Stimulated activated CD8-positive, alpha-beta memory T cell treated with anti-CD3 and anti-CD28 coated beads, Interleukin-7, amount 100 ng/mL, for 48 hours (primary cell): Measurements from ENCODE around the gene KMT2E.

ENCODE experiments used
- DNase-seq, 2 donors: peaks; one replicate each; pipeline ENCODE4 v3.0.0-alpha.2; 2020; ENCODE audit warnings: low read depth in 1 of 2; ENCODE audit errors: extremely low read depth in 1 of 2

Gene KMT2E

DNA sequence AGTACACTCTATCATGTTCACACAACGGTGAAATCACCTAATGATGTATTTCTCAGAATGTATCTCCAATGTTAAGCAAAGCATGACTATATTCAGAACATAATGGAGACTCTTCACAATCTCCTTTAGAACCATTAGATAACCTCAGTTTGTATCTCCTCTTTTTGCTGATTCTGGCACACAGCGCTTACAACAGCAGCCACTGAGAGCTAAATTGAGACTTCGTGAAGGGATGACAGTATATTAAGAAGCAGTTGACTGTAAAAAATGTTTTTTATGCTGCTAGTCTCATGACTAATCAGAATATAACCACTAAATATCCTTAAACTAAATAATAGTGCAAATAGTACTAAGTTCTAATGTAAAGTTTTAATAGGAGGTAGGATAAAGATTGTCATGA, 46.9 kb downstream of the KMT2E start:
- no peak for DNase-seq

DNA sequence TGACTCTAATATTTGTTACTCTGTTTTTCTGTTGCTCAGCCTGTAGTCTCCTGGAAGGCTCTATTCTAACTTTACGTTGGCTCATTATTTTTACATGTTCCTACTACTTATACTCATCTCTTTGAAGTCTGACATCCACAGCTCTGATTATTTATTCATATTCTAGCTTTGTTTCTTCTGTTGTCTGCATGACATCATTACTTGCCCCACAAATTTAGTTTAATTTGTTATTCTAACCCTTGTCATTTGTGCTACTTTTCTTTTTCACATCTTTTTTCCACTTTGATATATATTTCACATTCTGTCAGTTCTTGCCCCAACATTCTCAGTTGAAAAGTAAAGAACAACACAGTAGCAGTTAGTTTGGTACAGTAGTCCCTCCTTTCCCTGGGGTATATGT, 51.1 kb downstream of the KMT2E start:
- DNase-seq = no peak

- no peak for DNase-seq
Measured at GRCh38 chr7:105067691-105068090, 53.7 kb downstream of the KMT2E start.

GRCh38 chr7:105068886-105069285, 54.9 kb downstream of the KMT2E start:
- DNase-seq = no peak

DNA sequence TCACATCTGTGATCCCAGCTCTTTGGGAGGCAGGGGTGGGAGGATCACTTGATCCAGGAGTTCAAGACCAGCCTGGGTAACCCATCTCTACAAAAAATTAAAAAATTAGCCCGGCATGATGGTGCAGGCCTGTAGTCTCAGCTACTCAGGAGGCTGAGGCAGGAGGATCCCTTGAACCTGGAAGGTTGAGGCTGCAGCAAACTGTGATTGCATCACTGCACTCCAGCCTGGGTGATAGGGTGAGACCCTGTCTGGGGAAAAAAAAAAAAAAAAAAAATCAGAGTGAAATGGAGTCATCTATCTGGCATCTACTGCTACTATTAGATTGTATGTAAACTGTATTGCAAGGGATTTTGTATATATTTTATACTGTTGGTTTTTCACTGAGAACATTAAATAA, 59.1 kb downstream of the KMT2E start:
- DNase-seq = no peak

DNA sequence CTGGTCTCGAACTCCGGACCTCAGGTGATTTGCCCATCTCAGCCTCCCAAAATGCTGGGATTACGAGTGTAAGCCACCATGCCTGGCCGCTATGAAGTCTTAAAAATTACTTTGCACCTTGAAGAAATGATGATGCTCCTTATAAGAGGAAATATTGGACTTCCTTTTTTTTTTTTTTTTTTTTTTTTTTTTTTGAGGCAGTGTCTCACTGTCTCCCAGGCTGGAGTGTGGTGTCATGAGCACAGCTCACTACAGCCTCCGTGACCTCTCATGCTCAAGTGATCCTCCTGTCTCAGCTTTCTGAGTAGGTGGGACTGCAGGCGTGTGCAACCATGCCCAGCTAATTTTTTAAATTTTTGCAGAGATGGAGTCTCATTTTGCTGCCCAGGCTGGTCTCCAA, 65.3 kb downstream of the KMT2E start:
- no peak for DNase-seq

GRCh38 chr7:105084581-105084980, 70.6 kb downstream of the KMT2E start:
- DNase-seq = no peak

DNA sequence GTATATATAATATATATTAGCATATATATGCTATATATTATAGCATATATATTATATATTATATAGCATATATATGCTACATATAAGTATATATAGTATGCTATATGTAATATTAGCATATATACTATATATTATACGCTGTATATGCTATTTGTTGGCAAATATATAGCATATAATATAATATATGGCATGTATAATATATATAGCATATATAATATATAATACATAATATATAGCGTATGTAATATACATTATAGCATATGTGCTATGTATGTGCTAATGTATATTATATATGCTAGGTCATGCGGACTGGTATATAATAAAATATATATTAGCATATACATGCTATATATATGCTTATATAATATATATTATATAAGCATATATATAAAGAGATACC, 72.8 kb downstream of the KMT2E start:
- no peak for DNase-seq

- no peak for DNase-seq
Measured at GRCh38 chr7:105087981-105088380, 74.0 kb downstream of the KMT2E start.

GRCh38 chr7:105088456-105088855, 74.5 kb downstream of the KMT2E start:
- no peak for DNase-seq

DNA sequence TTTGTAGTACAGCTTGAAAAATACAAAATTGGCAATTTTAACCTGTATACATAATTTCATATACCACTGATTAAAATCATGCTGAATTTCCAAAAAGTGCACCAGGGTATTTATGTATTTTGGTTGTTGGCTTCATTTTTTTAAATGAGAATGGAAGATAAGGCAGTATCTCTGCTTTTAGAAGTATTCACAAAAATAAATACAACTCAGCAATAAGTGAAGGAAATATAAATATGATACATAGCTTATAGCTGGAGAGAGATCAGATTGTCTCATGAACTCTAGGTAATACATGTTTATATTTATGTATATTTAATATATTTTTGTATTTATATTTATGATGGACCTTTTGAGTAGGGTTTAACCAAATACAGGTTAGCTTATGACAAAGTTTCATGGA, 81.0 kb downstream of the KMT2E start:
- DNase-seq = no peak

DNA sequence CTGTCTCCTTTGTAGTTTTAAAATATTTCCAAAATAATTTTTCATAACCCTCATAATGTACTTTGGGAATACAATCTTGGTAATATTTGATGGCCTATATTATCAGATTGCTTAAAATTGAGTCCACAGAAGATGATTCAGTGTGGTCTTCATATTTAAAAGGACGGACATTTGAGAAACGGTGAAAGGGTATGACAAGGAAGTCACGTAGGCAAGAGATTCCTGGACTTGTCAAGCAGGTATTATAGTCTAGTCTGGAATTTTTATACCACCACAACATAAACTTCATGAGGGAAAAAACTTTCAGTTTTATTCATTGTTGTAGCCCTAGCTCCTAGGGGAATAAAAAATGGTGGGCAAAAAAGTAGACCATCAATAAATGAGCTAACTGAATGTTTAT, 82.3 kb downstream of the KMT2E start:
- no peak for DNase-seq

DNA sequence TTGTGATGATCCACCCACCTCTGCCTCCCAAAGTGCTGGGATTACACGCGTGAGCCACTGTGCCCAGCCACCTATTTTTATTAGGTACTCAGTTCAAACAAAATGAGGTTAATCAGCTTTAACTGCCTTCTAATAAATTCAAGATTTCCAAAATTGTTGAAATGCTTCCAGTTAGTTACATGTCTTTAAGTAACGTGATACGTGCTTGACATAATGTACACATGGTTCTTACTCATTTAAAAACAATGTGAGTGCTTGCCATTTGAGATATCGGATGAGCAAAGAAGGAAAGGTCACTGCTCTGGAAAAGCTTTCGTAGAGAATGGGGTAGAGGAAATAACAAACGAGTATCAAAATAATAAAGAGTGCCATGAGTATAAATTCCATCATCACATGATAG, 83.6 kb downstream of the KMT2E start:
- no peak for DNase-seq

DNA sequence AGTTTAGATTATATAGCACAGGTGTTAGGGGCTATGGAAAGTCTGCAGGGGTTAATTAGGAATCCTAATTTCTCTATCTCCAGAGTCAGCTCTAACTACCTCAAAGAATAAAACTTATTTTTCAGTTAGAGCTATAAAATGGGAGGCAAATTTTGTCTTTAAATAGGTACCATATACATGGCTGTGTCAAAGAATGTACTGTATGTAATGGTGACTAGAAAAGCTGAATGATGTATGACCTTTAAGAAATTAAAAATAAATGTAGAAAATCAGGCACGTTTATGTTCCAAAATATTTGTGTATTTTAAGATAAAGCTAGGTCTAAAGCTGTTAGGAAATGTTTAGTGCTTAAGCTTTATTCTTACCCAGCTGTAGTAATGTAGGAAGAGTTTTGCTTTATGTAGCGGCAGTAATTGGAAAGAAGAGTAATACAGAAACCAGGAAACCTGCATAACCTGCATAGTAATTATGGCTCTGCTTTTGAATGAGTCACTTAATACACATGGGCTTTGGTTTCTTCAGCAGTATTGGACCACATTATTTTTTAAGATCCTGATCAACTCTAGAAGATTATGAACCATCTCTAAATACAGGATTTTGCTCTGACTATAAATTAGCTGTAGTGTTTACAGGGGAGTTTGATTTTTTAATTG, 85.0 kb downstream of the KMT2E start:
- DNase-seq = no peak

- DNase-seq = no peak
Measured at GRCh38 chr7:105101864-105102263, 87.9 kb downstream of the KMT2E start.

- no peak for DNase-seq
Measured at GRCh38 chr7:105102557-105103352, 88.8 kb downstream of the KMT2E start.

DNA sequence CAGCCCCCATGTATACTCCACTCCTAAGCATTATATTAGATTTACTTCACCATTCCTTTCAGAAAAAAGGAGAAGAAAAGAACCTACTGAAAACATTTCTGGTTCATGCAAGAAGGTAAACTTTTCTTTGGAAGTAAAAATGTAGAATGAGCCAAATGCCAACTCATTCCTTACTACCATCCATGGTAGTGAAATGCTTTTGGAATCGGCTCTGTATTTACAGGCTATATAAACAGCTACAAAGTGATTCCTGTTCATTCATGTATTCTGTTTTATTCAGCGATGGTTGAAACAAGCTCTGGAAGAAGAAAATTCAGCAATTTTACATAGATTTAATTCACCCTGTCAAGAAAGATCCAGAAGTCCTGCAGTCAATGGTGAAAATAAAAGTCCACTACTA, 91.6 kb downstream of the KMT2E start:
- DNase-seq = no peak

DNA sequence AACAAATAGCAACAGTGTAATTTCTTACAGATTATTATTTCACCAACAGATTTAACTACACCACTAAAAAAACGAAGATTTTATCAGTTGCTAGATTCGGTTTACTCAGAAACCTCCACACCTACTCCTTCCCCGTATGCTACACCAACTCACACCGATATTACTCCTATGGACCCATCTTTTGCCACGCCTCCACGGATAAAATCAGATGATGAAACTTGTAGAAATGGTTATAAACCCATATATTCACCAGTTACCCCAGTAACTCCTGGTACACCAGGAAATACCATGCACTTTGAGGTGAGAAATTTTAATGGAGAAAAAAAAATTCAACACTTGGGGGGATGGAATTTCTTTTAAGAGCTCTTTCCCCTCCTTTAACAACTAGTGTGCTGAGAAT, 92.5 kb downstream of the KMT2E start:
- DNase-seq = no peak

- DNase-seq = no peak
Measured at GRCh38 chr7:105107458-105107857, 93.5 kb downstream of the KMT2E start.

GRCh38 chr7:105112440-105113418, 98.7 kb downstream of the KMT2E start:
- DNase-seq = no peak
